Trophoblast cell (in vitro differentiated cells and primary cell): ENCODE results near the gene BCAP31.

ENCODE experiments used
- DNase-seq, 2 donors: peaks; one replicate each; pipeline ENCODE4 v3.0.0-alpha.2; 2016
- H2AFZ ChIP-seq: 2 replicates; pipeline ENCODE4 v1.6.1; 2013; ENCODE audit warnings: low read length, moderate library complexity, mild to moderate bottlenecking; ENCODE audit not compliant: insufficient read depth, poor library complexity
- H2AK5ac ChIP-seq: 2 replicates; pipeline ENCODE4 v1.6.1; 2013; ENCODE audit warnings: mild to moderate bottlenecking, low read length
- H2BK120ac ChIP-seq: 2 replicates; pipeline ENCODE4 v1.6.1; 2013; ENCODE audit warnings: low read length, mild to moderate bottlenecking, moderate library complexity; ENCODE audit not compliant: insufficient read depth, poor library complexity
- H2BK12ac ChIP-seq: 2 replicates; pipeline ENCODE4 v1.6.1; 2013; ENCODE audit warnings: mild to moderate bottlenecking, low read length, moderate library complexity
- H2BK5ac ChIP-seq: 2 replicates; pipeline ENCODE4 v1.6.1; 2013; ENCODE audit warnings: low read length, low read depth, moderate library complexity, mild to moderate bottlenecking; ENCODE audit not compliant: poor library complexity
- H3K14ac ChIP-seq: 2 replicates; pipeline ENCODE4 v1.6.1; 2013; ENCODE audit warnings: mild to moderate bottlenecking, low read length
- H3K18ac ChIP-seq: 2 replicates; pipeline ENCODE4 v1.6.1; 2013; ENCODE audit warnings: mild to moderate bottlenecking, low read length
- H3K23ac ChIP-seq: 2 replicates; pipeline ENCODE4 v1.6.1; 2013; ENCODE audit warnings: low read length
- H3K27ac ChIP-seq: 2 replicates; pipeline ENCODE4 v1.5.1; 2013; ENCODE audit warnings: low read depth, mild to moderate bottlenecking, inconsistent platforms, low read length, moderate library complexity
- H3K27me3 ChIP-seq: 2 replicates; pipeline ENCODE4 v1.6.1; 2013; ENCODE audit warnings: inconsistent platforms, mild to moderate bottlenecking, low read length, moderate library complexity; ENCODE audit not compliant: insufficient read depth
- H3K36me3 ChIP-seq, 2 experiments: 1 replicate in 1 of 2; 2 replicates in 1 of 2; pipeline ENCODE4 v1.6.1; 2013; ENCODE audit warnings: low read length in 2 of 2, mild to moderate bottlenecking in 2 of 2, moderate library complexity in 1 of 2; ENCODE audit not compliant: insufficient read depth in 2 of 2, control insufficient read depth in 1 of 2
- H3K4ac ChIP-seq: 2 replicates; pipeline ENCODE4 v1.6.1; 2013; ENCODE audit warnings: low read depth, mild to moderate bottlenecking, low read length, moderate library complexity
- H3K4me1 ChIP-seq, 2 experiments: 1 replicate in 1 of 2; 2 replicates in 1 of 2; pipeline ENCODE4 v1.6.1; 2013; ENCODE audit warnings: low read length in 2 of 2, mild to moderate bottlenecking in 2 of 2, moderate library complexity in 1 of 2; ENCODE audit not compliant: insufficient read depth in 2 of 2, control insufficient read depth in 1 of 2
- H3K4me2 ChIP-seq: 2 replicates; pipeline ENCODE4 v1.6.1; 2013; ENCODE audit warnings: inconsistent platforms, mild to moderate bottlenecking, low read length, moderate library complexity
- H3K4me3 ChIP-seq: 2 replicates; pipeline ENCODE4 v1.5.1; 2013; ENCODE audit warnings: mild to moderate bottlenecking, low read depth, low read length, inconsistent platforms
- H3K79me1 ChIP-seq: one replicate; pipeline ENCODE4 v1.6.1; 2013; ENCODE audit warnings: low read length
- H3K79me2 ChIP-seq: 2 replicates; pipeline ENCODE4 v1.6.1; 2013; ENCODE audit warnings: low read length, mild to moderate bottlenecking; ENCODE audit not compliant: control insufficient read depth, insufficient read depth, poor library complexity
- H3K9ac ChIP-seq: 2 replicates; pipeline ENCODE4 v1.6.1; 2013; ENCODE audit warnings: mild to moderate bottlenecking, low read length
- H3K9me3 ChIP-seq: 2 replicates; pipeline ENCODE4 v1.6.1; 2013; ENCODE audit warnings: low read depth, mild to moderate bottlenecking, control low read depth, inconsistent platforms, low read length; ENCODE audit not compliant: insufficient read depth
- H4K12ac ChIP-seq: 2 replicates; pipeline ENCODE4 v1.6.1; 2013; ENCODE audit warnings: low read depth, mild to moderate bottlenecking, low read length, moderate library complexity
- H4K8ac ChIP-seq: 2 replicates; pipeline ENCODE4 v1.6.1; 2013; ENCODE audit warnings: low read depth, mild to moderate bottlenecking, low read length, moderate library complexity
- H4K91ac ChIP-seq: one replicate; pipeline ENCODE4 v1.6.1; 2013; ENCODE audit warnings: low read depth, mild to moderate bottlenecking, low read length, moderate library complexity
- WGBS: extraction: QIAGEN DNeasy Blood & Tissue Kit; methylation state at CpG from one replicate; pipeline ENCODE4 v1.1.7; 2013; ENCODE audit warnings: missing lambda C conversion rate; ENCODE audit not compliant: insufficient read length, insufficient coverage; ENCODE audit errors: extremely low coverage; 5-methylcytosine and 5-hydroxymethylcytosine counted together

Gene BCAP31

DNA sequence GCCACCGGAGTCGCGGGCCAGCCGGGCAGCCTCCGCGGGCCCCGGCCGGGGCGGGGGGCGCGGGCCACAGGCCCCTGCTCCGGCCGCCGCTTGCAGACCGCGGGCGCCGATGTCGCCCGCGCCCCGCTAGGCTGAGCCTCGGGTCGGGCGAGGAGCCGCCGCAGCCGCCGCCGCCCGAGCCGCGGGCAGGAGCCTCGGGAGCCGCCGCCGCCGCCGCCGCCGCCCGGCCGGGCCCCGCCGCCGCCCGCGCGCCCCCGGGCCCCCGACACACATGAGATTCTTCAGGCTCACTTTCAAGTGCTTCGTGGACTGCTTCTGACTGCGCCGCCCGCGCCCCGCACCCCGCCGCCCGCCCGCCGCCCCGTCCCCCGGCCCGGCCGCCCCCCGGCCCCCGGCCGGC, 36.1 kb downstream of the BCAP31 start:
- Histone ChIP-seq H4K8ac (no peak overlapping the region), H2BK12ac (no peak overlapping the region), H3K9me3 (peaks cover 2% of the 10 kb centered on the region), H3K27me3 (no peaks in the 10 kb centered on the region), H2BK120ac (no peak overlapping the region), H3K27ac (no peak overlapping the region), H3K36me3 (peaks cover 0 to 5% of the 10 kb centered on the region in 2 experiments), H3K23ac (no peak overlapping the region), H2AFZ (no peak overlapping the region), H3K18ac (no peak overlapping the region), H4K12ac (no peak overlapping the region), H3K4me3 (no peak overlapping the region), H3K4me1 (peaks cover 12 to 17% of the 10 kb centered on the region in 2 experiments), H3K9ac (no peak overlapping the region), H3K14ac (no peak overlapping the region), H2BK5ac (no peak overlapping the region), H3K79me2 (no peaks in the 10 kb centered on the region), H3K79me1 (peaks cover 3% of the 10 kb centered on the region), H2AK5ac (no peak overlapping the region), H3K4me2 (peak overlapping the region; percentile 39), H4K91ac (no peak overlapping the region), H3K4ac (no peak overlapping the region)
- no peak for DNase-seq
- WGBS = no CpG with 5 or more reads among the region's 69 CpGs

DNA sequence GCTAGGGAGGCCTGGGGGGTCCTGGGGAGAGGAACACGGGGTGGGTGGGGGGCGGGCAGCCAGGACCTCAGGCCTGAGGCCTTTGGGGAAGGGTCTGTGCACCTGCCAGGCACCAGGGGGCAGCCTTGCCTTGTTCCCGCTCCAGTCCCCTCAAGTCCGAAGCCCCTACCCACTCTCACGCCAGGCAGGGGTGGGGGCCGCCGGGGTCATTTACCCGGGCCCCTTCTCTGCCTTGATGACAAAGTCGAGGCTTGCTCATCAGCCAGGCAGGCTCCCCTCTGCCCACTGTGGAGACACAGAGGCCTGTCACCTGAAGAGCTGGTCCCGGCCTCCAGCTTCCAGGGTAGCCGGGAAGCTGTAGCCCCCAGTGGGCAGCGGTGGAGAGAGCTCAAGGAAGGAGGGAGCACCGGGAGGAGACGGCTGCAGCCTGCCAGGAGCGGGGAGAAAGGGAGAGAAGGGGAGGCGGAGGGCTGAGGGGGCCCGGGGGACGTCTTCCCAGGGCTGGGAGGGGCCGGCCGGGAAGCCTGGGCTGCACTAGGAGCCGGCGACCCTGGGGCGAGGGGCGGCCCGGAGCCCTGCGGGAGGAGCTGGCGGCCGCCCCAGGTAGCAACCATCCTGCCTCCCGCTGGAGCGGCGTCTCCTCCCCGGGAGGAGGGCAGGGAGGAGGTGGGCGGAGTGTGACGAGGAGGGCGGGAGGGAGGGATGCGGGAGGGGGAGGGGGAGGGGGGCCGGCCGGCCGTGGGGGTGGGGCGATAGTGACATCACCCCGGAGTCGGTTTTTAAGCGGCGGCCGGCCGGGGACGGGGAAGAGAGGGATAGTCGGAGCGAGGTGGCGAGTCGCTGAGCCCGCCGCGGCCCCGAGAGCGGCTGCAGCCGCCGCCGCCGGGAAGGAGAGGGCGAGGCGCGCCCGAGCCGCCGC, 36.8 kb downstream of the BCAP31 start, which contains the start of gene SLC6A8:
SLC6A8 (plus strand) TSS at position 806 of the 919 bp plus-strand sequence. CDS start 649 bp downstream, outside the sequence.
- Histone ChIP-seq H3K9ac (no peak within 1 kb of the TSS), H2BK12ac (peak within 1 kb of the TSS; percentile 64), H4K8ac (peak within 1 kb of the TSS; percentile 64), H2BK120ac (peak within 1 kb of the TSS; percentile 60), H3K36me3 (peaks cover 0 to 3% of the 10 kb centered on the region in 2 experiments), H3K79me1 (peaks cover 3% of the 10 kb centered on the region), H2AFZ (peak within 1 kb of the TSS; percentile 83), H4K12ac (no peak within 1 kb of the TSS), H3K4ac (no peak within 1 kb of the TSS), H3K9me3 (peaks cover 2% of the 10 kb centered on the region), H3K27me3 (no peaks in the 10 kb centered on the region), H3K79me2 (no peaks in the 10 kb centered on the region), H3K23ac (no peak within 1 kb of the TSS), H3K18ac (peak within 1 kb of the TSS; percentile 59), H2AK5ac (no peak within 1 kb of the TSS), H3K14ac (no peak within 1 kb of the TSS), H3K4me1 (peaks cover 12 to 17% of the 10 kb centered on the region in 2 experiments), H3K4me3 (peak within 1 kb of the TSS; percentile 68), H3K4me2 (peak within 1 kb of the TSS; percentile 67), H3K27ac (peak within 1 kb of the TSS; percentile 53), H2BK5ac (peak within 1 kb of the TSS; percentile 56), H4K91ac (peak within 1 kb of the TSS; percentile 83)
- DNase-seq = peak; percentile 59 to 70
- no CpG with 5 or more reads among the region's 66 CpGs for WGBS

DNA sequence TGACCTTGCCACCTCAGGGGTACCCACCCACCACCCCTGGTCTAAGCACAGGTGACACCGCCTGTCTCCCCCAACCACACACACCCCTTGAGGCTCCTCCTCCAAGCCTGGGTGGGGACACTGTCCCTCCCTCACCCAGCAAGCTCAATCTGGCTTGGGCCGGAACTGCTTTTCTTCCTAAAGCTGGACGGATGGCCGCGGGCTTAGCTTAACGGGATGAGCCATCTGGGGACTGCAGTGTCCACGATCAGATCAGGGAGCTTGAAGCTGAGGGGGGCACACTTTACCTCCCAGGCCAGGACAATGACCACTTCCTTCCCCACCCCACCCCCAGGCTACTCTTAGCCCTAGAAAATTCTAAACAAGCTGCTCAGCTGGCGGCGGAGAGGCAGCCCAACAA, 37.5 kb downstream of the BCAP31 start:
- Histone ChIP-seq H3K4ac (no peak overlapping the region), H3K23ac (no peak overlapping the region), H4K91ac (no peak overlapping the region), H3K9me3 (peaks cover 2% of the 10 kb centered on the region), H2AFZ (no peak overlapping the region), H4K8ac (peak overlapping the region; percentile 1), H3K4me1 (peaks cover 12 to 17% of the 10 kb centered on the region in 2 experiments), H3K27me3 (no peaks in the 10 kb centered on the region), H3K79me2 (no peaks in the 10 kb centered on the region), H2AK5ac (no peak overlapping the region), H3K79me1 (peaks cover 3% of the 10 kb centered on the region), H2BK120ac (no peak overlapping the region), H4K12ac (no peak overlapping the region), H3K27ac (no peak overlapping the region), H3K9ac (no peak overlapping the region), H3K4me3 (no peak overlapping the region), H3K18ac (no peak overlapping the region), H2BK5ac (no peak overlapping the region), H2BK12ac (no peak overlapping the region), H3K14ac (no peak overlapping the region), H3K4me2 (no peak overlapping the region), H3K36me3 (peaks cover 0 to 3% of the 10 kb centered on the region in 2 experiments)
- no CpG with 5 or more reads among the region's 9 CpGs for WGBS
- DNase-seq = no peak

DNA sequence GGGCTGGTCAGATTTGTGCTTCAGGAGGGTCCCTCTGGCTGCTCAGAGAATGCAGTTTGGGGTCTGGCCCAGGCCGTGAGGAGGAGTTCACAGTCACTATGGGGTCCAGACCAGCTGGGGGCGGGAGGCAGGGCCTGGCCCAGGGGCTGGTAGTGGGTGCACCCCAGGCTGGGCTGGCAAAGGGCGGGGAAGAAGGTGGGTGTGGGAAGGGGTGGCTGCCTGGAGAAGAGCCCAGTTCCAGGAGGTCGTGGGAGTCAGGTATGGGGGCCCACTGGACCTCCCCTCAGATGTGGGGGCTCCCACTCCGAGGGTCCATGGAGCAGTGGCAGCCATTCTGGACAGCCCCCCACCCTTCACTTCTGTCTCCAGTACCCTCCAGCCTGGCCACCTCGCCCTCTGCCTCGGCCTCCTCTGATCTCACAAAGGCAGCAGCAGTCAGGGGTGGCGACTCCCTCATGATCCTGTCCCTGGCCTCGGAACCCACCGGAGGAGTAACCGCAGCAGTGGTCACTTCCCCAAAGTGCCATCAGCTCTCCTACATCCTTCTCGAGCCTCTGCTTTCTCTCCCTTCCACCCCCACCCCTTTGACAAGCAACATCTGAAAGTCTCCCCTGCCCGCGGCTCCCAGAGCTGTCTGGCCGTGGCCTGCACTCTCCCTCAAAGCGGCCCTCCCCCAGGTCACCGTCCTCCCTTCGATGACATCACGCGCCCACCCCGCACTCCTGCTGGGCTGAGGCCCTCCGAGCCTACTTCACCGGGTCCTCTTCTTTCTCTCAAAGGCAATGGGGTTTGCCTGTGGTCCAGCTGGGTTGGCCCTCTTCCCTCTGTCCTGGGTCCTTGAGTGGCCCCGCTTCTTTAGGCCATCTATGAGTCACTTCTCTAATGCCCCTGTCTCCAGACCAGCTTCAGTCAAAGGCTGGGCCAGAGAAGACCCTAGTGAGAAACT, 38.2 kb downstream of the BCAP31 start:
- no peak overlapping the region for H2BK5ac ChIP-seq
- H3K4ac ChIP-seq = no peak overlapping the region
- H3K4me1 ChIP-seq = peaks cover 12 to 17% of the 10 kb centered on the region in 2 experiments
- H2AFZ ChIP-seq = no peak overlapping the region
- peaks cover 2% of the 10 kb centered on the region for H3K9me3 ChIP-seq
- H3K79me2 ChIP-seq = no peaks in the 10 kb centered on the region
- WGBS = no CpG with 5 or more reads among the region's 24 CpGs
- H2AK5ac ChIP-seq = peak overlapping the region; percentile 39
- H2BK120ac ChIP-seq = no peak overlapping the region
- H3K14ac ChIP-seq = peak overlapping the region; percentile 33
- H4K12ac ChIP-seq = no peak overlapping the region
- no peaks in the 10 kb centered on the region for H3K36me3 ChIP-seq
- no peak overlapping the region for H3K27ac ChIP-seq
- H3K18ac ChIP-seq = no peak overlapping the region
- H3K23ac ChIP-seq = no peak overlapping the region
- peak overlapping the region; percentile 21 for H4K91ac ChIP-seq
- H4K8ac ChIP-seq = no peak overlapping the region
- H3K79me1 ChIP-seq = peaks cover 3% of the 10 kb centered on the region
- DNase-seq = no peak
- H3K9ac ChIP-seq = no peak overlapping the region
- H3K4me3 ChIP-seq = no peak overlapping the region
- H2BK12ac ChIP-seq = peak overlapping the region; percentile 53
- H3K27me3 ChIP-seq = no peaks in the 10 kb centered on the region
- no peak overlapping the region for H3K4me2 ChIP-seq
